DOHH2 (cell line): ENCODE data around the gene C14orf132.

Experiments used
- H3F3A ChIP-seq: fragments of 200-600 bp; sonication (generic), shearing (Covaris generic); 2 replicates; pipeline ENCODE4 v1.6.0; 2016; ENCODE audit warnings: antibody characterized with exemption, mild to moderate bottlenecking; ENCODE audit not compliant: control insufficient read depth, insufficient read depth
- H3K27ac ChIP-seq: fragments of 200-600 bp; sonication (generic); 2 replicates; pipeline ENCODE4 v1.5.1; 2014; ENCODE audit warnings: low read depth, mild to moderate bottlenecking, low read length, moderate library complexity
- H3K27me3 ChIP-seq: fragments of 200-600 bp; sonication (generic); 2 replicates; pipeline ENCODE4 v1.6.1; 2014; ENCODE audit warnings: mild to moderate bottlenecking, low read length, mixed read lengths; ENCODE audit not compliant: control insufficient read depth
- H3K36me3 ChIP-seq: fragments of 200-600 bp; sonication (generic); 2 replicates; pipeline ENCODE4 v1.6.1; 2014; ENCODE audit warnings: mild to moderate bottlenecking, low read length, moderate library complexity, mixed read lengths; ENCODE audit not compliant: control insufficient read depth
- H3K4me1 ChIP-seq: fragments of 200-600 bp; sonication (generic); 2 replicates; pipeline ENCODE4 v1.6.1; 2014; ENCODE audit warnings: mild to moderate bottlenecking, low read length, mixed read lengths; ENCODE audit not compliant: control insufficient read depth
- H3K4me2 ChIP-seq: fragments of 200-600 bp; sonication (generic); 2 replicates; pipeline ENCODE4 v1.6.0; 2014; ENCODE audit warnings: mild to moderate bottlenecking, low read length, moderate library complexity
- H3K4me3 ChIP-seq: fragments of 200-600 bp; sonication (generic); 2 replicates; pipeline ENCODE4 v1.5.1; 2014; ENCODE audit warnings: mild to moderate bottlenecking, low read length, mixed read lengths
- H3K79me2 ChIP-seq: fragments of 200-600 bp; sonication (generic); 2 replicates; pipeline ENCODE4 v1.6.1; 2014; ENCODE audit warnings: mild to moderate bottlenecking, low read length, mixed read lengths; ENCODE audit not compliant: control insufficient read depth
- H3K9me2 ChIP-seq: fragments of 200-600 bp; sonication (generic); replicated peaks from 2 replicates; pipeline ENCODE4 v1.6.1; 2014; ENCODE audit warnings: mild to moderate bottlenecking, low read length, mixed read lengths; ENCODE audit not compliant: control insufficient read depth
- H3K9me3 ChIP-seq: fragments of 200-600 bp; sonication (generic); 2 replicates; pipeline ENCODE4 v1.6.1; 2014; ENCODE audit warnings: antibody characterized with exemption, low read length, mixed read lengths; ENCODE audit not compliant: control insufficient read depth, insufficient read depth
- H4K20me1 ChIP-seq: fragments of 200-600 bp; sonication (generic); 2 replicates; pipeline ENCODE4 v1.6.0; 2014; ENCODE audit warnings: low read depth, mild to moderate bottlenecking, antibody characterized with exemption, low read length, moderate library complexity; ENCODE audit not compliant: control insufficient read depth, insufficient read depth
- EZH2phosphoT487 ChIP-seq: fragments of 200-600 bp; sonication (generic); IDR thresholded peaks from 2 replicates; pipeline ENCODE4 v1.6.1; 2017; ENCODE audit warnings: borderline replicate concordance, mild to moderate bottlenecking, antibody characterized with exemption, low read length, moderate library complexity, mixed read lengths
- TF ChIP-seq, protein P1 (sequence below): fragments of 200-600 bp; sonication (generic); IDR thresholded peaks from one replicate; pipeline ENCODE4 v1.5.1; 2014; ENCODE audit warnings: antibody characterized with exemption, mild to moderate bottlenecking, low read depth, low read length; ENCODE audit not compliant: poor library complexity, severe bottlenecking

Gene C14orf132

GRCh38 chr14:96052541-96053247 lies 13.5 kb downstream of the C14orf132 start:
- Histone ChIP-seq H3K9me2 (no peaks in the 10 kb centered on the region), H3K79me2 (no peaks in the 10 kb centered on the region), H4K20me1 (no peaks in the 10 kb centered on the region), H3K36me3 (no peaks in the 10 kb centered on the region), H3K27me3 (peaks cover 4% of the 10 kb centered on the region; the same call in 1 of the 2 replicates), H3K4me2 (no peak overlapping the region), H3K9me3 (no peaks in the 10 kb centered on the region), H3K27ac (no peak overlapping the region), H3K4me1 (no peaks in the 10 kb centered on the region), H3K4me3 (no peak overlapping the region), H3F3A (no peaks in the 10 kb centered on the region)
- TF ChIP-seq, protein P1, sequence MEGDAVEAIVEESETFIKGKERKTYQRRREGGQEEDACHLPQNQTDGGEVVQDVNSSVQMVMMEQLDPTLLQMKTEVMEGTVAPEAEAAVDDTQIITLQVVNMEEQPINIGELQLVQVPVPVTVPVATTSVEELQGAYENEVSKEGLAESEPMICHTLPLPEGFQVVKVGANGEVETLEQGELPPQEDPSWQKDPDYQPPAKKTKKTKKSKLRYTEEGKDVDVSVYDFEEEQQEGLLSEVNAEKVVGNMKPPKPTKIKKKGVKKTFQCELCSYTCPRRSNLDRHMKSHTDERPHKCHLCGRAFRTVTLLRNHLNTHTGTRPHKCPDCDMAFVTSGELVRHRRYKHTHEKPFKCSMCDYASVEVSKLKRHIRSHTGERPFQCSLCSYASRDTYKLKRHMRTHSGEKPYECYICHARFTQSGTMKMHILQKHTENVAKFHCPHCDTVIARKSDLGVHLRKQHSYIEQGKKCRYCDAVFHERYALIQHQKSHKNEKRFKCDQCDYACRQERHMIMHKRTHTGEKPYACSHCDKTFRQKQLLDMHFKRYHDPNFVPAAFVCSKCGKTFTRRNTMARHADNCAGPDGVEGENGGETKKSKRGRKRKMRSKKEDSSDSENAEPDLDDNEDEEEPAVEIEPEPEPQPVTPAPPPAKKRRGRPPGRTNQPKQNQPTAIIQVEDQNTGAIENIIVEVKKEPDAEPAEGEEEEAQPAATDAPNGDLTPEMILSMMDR = no peak
- no peak for TF ChIP-seq EZH2phosphoT487

DNA sequence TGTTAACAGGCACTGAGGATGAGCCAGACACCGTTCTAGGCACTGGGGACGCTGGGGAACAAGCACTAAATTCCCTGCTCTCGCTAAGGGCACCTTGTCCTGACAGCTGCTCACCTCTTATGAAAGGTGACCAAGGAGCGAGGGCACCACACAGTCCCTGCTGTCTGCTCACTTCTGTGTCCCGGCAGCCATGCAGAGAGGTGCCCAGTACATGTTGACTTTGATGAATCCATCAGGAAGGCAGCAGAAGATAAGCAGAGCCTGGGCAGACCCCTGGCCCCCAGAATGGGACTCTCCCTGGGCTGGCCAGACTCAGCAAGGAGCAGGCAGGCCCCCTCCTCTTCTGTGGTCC lies 14.1 kb downstream of the C14orf132 start:
- no peaks in the 10 kb centered on the region for H3K9me2 ChIP-seq
- H3K36me3 ChIP-seq = no peaks in the 10 kb centered on the region
- H4K20me1 ChIP-seq = no peaks in the 10 kb centered on the region
- no peaks in the 10 kb centered on the region for H3K4me1 ChIP-seq
- H3K79me2 ChIP-seq = no peaks in the 10 kb centered on the region
- H3K27ac ChIP-seq = no peak overlapping the region
- TF ChIP-seq, protein P1 = no peak
- no peak for TF ChIP-seq EZH2phosphoT487
- no peaks in the 10 kb centered on the region for H3K9me3 ChIP-seq
- H3K4me2 ChIP-seq = no peak overlapping the region
- peaks cover 4% of the 10 kb centered on the region; the same call in 1 of the 2 replicates for H3K27me3 ChIP-seq
- no peaks in the 10 kb centered on the region for H3F3A ChIP-seq
- no peak overlapping the region for H3K4me3 ChIP-seq

GRCh38 chr14:96053600-96054381 lies 14.6 kb downstream of the C14orf132 start:
- Histone ChIP-seq H3K9me3 (no peaks in the 10 kb centered on the region), H3K4me3 (no peak overlapping the region), H3K79me2 (no peaks in the 10 kb centered on the region), H3K9me2 (no peaks in the 10 kb centered on the region), H3K4me1 (no peaks in the 10 kb centered on the region), H3K4me2 (no peak overlapping the region), H3K27me3 (peaks cover 4% of the 10 kb centered on the region; the same call in 1 of the 2 replicates), H3F3A (no peaks in the 10 kb centered on the region), H3K27ac (no peak overlapping the region), H3K36me3 (no peaks in the 10 kb centered on the region), H4K20me1 (no peaks in the 10 kb centered on the region)
- TF ChIP-seq EZH2phosphoT487 = no peak
- TF ChIP-seq, protein P1 = no peak
